Measurements from ENCODE around the gene TRMT61A. TPM values are rescaled to one million over a fixed set of nuclear protein-coding genes. Genes with fewer than 3 reads are reported as not detected.

TRMT61A gene
- total and polyA plus RNA-seq, 2 of the 4 experiments (the other 2 are of a cell fraction) = 5.7 to 16.2 TPM

DNA sequence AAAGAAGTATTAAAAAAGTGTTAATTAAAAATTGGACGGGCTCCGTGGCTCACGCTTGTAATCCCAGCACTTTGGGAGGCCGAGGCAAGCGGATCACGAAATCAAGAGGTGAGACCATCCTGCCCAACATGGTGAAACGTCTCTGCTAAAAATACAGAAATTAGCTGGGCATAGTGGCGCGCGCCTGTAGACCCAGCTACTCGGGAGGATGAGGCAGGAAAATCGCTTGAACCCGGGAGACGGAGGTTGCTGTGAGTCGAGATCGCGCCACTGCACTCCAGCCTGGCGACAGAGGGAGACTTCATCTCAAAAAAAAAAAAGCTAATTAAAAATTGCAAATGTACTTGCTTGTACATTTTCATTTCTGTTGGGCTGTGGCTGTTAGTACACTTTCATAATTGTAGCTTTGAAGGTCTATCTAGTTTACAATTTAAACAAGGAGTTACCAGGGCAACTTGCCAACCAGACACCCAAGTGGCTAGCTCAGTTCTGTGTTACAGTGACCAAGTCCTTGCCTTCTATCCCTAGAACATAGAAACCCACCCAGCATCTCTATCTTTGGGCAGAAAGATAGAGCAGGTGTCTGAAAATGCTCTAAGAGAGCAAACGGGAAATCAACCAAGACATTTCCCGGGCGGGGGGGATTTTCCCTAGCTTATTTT lies 35.0 kb downstream of the TRMT61A start:
- Histone ChIP-seq H3K36me3 (ENCODE audit: control insufficient read depth, insufficient read depth, low read length) (peaks cover 9% of the 10 kb centered on the region), H4K91ac (ENCODE audit: insufficient read depth, low read depth, low read length) (no peak overlapping the region), H3K27ac (ENCODE audit: insufficient read depth, low read length) (no peak overlapping the region), H2BK15ac (ENCODE audit: low read depth, low read length) (no peak overlapping the region), H2AK5ac (ENCODE audit: low read depth, low read length) (no peak overlapping the region), H3K9ac (ENCODE audit: low read depth, low read length) (peak overlapping the region; percentile 64), H3K79me1 (ENCODE audit: low read depth in 1 of 2, low read length in 2 of 2) (peaks cover 13 to 65% of the 10 kb centered on the region in 2 experiments; a peak in 2 of 4 replicates), H3K9me3 (ENCODE audit: control insufficient read depth, insufficient read depth, low read length) (no peaks in the 10 kb centered on the region), H2BK5ac (ENCODE audit: low read depth, low read length, poor library complexity, severe bottlenecking) (no peak overlapping the region), H2BK120ac (ENCODE audit: low read depth, low read length) (no peak overlapping the region), H2AFZ (replicated peaks; ENCODE audit: low read length, poor library complexity) (no peak overlapping the region), H3K4ac (ENCODE audit: low read depth, low read length) (no peak overlapping the region), H3K18ac (ENCODE audit: low read depth, low read length) (no peak overlapping the region), H3K4me1 (ENCODE audit: control insufficient read depth, insufficient read depth, low read length) (peaks cover 6% of the 10 kb centered on the region; the same call in 1 of the 2 replicates), H2AK9ac (replicated peaks; ENCODE audit: low read depth, low read length, poor library complexity) (no peak overlapping the region), H3K14ac (replicated peaks; ENCODE audit: low read depth, low read length) (0 out of 2 replicates have a peak overlapping the region, but pooled peaks have one; percentile 58), H3K27me3 (ENCODE audit: control insufficient read depth, insufficient read depth, low read length) (no peaks in the 10 kb centered on the region), H4K20me1 (ENCODE audit: insufficient read depth, low read length) (peaks cover 53% of the 10 kb centered on the region), H3K23ac (ENCODE audit: low read depth, low read length) (no peak overlapping the region), H4K5ac (ENCODE audit: low read depth, low read length) (no peak overlapping the region), H3K56ac (ENCODE audit: extremely low read depth, insufficient read depth, low read length) (peak overlapping the region; percentile 66; the same call in 1 of the 2 replicates), H3K9me1 (ENCODE audit: insufficient read depth, low read length) (no peaks in the 10 kb centered on the region), H2BK20ac (ENCODE audit: low read depth, low read length) (no peak overlapping the region), H3K4me3 (ENCODE audit: insufficient read depth, low read depth, low read length) (peak overlapping the region; percentile 85), H4K8ac (ENCODE audit: low read depth in 2 of 2, low read length in 2 of 2) (no peak overlapping the region; a peak in 1 of 4 replicates), H3K4me2 (ENCODE audit: low read depth, low read length) (peak overlapping the region; percentile 98)
- 64% methylated on average over 14 of the region's 21 CpGs; no CpG with 5 or more reads in 1 of the 2 experiments for WGBS, 2 experiments (ENCODE audit: extremely low coverage in 2 of 2, insufficient read length in 1 of 2)
- ATAC-seq (ENCODE audit: low read depth) (no peak), DNase-seq (no peak)
- no peak for TF ChIP-seq RFX5 (IDR thresholded peaks at IDR 0.05; ENCODE audit: low read depth, low read length)
- no peak for TF ChIP-seq POLR2A (IDR thresholded peaks at IDR 0.05; ENCODE audit: low read depth, low read length)
- TF ChIP-seq MXI1 (IDR thresholded peaks at IDR 0.05; ENCODE audit: borderline replicate concordance, low read depth, low read length) = no peak
- no peak for TF ChIP-seq CEBPB (IDR thresholded peaks at IDR 0.05; ENCODE audit: low read depth, low read length)
- TF ChIP-seq USF2 (IDR thresholded peaks at IDR 0.05; ENCODE audit: low read depth, low read length) = no peak
- TF ChIP-seq MAZ (IDR thresholded peaks at IDR 0.05; ENCODE audit: borderline replicate concordance, low read depth, low read length) = no peak
- POLR2A ChIA-PET (ENCODE audit: unreplicated experiment) = no interaction called here
- BruUV-seq (replicated peaks) = no TSS peak
- dilution Hi-C loops (cut with HindIII; ENCODE audit: low sequenced_read_pairs, unreplicated experiment) = no loop called here
- CTCF ChIA-PET = interaction anchor here (1.1 to 1.4 kb wide), 2 partner anchors 31 to 45 kb away, joined by 3 to 5 read pairs; no protein-coding TSS in a partner anchor
- intact Hi-C loops (cut with micrococcal nuclease) = loop anchor here (2.0 kb wide), 1 partner anchor 31 kb away; no protein-coding TSS in a partner anchor
- in situ Hi-C loops (cut with MboI; ENCODE audit: low sequenced_read_pairs) = no loop called here
